Ammon's horn (tissue), 1 donor: ENCODE measurements around the gene CDK5R2.

Experiments
- DNase-seq: peaks from one replicate; pipeline ENCODE4 v3.0.0-alpha.2; 2016; ENCODE audit warnings: low spot score

CDK5R2 gene

GRCh38 chr2:218990052-218990451 is 30.6 kb downstream of the CDK5R2 start:
- DNase-seq: no peak

GRCh38 chr2:218990612-218991011 is 31.1 kb downstream of the CDK5R2 start:
- DNase-seq: no peak

DNA sequence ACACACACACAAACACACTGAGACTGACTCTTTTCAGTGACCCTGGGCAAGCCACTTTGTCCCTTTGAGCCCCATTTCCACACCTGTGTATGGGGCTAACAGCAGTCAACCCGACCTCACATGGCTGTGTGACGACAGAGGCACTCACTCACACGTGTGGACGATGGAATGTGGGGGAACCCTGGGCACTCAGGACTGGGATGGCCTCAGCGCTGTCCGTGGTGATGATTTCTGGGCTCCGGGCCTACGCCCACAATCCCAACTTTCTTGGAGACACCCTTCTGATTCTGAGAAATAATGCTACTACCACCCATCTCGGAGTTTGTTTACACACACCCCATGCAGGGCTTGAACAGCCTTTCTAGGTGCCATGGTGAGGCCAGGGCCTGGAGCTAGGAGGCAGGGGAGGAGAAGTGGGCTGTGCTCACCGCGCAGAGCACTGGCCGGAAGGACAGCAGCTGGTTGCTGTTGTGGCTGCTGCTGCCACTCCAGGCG is 32.3 kb downstream of the CDK5R2 start:
- DNase-seq: no peak

DNA sequence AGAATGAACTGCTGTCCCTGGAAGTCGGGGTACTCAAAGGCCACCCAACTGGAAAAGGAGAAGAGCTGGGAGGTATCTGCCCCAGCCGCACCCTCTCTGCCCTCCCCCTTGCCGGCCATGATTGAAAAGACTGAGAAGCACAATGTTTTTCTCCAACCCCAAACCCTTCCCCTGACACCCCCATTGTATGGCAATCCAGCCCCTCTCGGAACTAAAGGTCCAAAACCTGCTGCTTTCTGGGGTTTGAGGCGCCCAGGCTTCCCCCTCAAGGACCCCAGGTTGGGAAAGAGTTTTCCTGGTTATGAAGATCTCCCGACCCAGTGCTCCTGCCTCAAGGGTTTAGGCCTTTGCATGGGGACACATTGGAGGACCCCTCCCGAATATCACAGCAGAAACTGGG is 32.7 kb downstream of the CDK5R2 start:
- DNase-seq: no peak

DNA sequence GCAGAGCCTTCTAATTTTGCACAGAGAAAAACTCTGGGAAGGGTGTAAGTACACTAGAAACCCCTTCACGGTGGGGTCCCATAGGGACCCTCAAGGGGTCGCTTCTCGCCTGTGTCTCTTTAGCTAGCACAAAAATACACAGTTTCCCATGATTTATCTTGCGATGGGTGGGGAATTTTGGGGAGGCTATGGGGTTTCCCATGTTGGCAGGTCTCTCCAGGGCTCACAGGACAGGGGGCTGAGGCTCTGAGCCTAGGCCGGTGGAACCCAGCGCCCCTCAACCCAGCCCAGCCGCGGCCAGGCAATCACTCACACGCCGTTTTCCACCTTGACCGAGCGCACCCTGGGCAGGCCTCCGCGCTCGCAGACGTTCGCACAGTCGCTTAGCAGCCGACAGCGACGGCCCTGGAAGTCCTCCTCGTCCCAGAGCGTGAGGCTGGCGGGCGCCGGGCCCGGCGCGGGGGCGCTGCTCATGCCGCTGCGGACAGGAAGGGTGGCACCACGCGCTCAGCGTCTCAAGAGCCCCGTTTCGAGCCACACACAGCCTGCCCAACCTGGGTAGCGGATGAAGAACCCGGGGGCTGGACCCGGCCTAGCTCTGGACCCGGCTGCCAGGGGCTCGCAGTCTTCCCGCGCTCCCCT is 33.4 kb downstream of the CDK5R2 start:
- no peak for DNase-seq

DNA sequence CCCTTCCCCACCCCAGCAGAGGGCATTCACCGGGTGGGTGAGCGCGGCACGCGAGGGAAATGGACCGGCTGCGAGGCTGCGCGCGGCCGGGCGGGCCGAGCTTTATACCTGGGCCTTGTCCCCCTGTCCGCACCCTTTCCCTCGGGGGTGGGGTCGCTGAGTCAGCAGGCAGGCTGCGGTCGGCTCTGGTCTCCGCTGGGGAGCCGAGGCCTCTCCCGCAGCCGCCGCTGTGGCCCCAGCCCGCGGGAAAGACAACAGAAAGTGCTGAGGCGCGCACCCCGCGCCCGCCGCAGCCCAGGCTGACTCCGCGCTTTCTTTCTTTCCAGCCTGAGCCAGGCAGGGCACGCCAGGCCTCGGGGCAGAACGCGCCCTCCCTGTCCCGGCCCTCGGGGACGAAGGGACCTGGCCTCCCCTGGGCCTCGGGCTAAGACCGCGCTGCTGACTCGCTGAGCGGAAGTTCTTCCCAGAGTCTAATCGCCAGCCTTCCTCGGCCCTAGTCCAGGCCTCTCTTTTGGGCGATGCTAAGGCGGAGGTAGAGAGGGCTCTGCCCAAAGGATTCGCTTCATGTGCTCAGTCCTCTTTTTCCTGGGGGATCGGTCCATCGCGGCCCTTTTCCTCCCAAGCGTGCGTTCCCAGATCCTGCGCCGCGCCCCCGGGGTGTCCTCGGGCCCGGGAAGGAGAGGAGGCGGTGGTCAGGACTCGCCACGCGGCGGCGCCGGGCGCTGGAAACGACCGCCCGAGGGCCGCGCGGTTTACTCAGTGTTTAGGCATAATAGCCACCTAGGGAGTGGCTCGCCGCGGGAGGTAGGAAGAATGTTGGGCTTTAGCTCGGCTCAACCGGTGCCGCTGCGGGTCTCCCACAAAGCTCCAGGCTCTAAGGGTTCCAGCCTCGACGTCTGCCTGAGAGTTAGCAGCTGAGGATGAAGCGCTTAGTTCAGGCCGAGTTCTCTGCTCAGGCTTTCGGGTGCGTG is 34.2 kb downstream of the CDK5R2 start, which contains the start of gene CRYBA2:
Gene CRYBA2, minus strand, starts transcription at position 78 of the 971 bp plus-strand sequence. CDS start 246 bp downstream, outside the sequence.
- DNase-seq: no peak

- DNase-seq: no peak
Measured at GRCh38 chr2:218995561-218995960, 36.1 kb downstream of the CDK5R2 start.

DNA sequence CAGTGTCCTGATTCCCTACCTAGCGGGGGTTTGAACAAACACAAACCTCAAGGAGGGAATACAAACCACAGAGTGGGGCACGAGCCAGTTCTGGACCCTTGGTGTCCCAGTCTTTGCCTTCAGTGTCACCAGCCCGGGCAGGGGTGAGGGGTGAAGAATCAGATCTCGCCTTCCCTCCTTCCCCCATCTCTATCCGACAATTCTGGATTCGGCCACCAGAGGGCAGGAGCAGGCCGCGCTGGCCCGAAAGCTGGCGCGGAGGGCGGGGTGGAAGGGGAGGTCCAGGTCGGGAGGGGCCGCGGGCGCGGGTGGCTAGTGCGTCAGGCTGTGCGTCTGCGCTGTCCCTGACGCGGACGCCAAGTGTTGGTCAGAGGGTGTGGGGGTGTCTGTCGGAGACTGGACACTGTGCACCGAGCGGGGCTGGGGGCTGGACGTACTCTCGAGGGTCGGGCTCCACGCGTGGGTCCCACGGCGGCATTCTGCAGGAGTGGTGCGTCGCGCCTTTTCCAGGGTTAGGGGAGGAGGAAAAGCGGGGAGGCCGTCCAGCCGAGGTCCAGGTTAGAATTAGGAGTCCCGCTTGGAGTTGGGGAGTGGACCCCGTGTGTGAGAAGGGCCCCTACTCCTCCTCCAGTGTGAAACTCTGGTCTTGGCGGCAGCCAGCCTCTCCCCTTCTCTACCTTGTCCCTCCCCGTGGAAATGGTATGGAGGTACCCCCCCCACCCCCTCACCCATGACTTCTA is 36.7 kb downstream of the CDK5R2 start:
- peak; percentile 86 for DNase-seq

- no peak for DNase-seq
Measured at GRCh38 chr2:218996937-218997336, 37.5 kb downstream of the CDK5R2 start.

DNA sequence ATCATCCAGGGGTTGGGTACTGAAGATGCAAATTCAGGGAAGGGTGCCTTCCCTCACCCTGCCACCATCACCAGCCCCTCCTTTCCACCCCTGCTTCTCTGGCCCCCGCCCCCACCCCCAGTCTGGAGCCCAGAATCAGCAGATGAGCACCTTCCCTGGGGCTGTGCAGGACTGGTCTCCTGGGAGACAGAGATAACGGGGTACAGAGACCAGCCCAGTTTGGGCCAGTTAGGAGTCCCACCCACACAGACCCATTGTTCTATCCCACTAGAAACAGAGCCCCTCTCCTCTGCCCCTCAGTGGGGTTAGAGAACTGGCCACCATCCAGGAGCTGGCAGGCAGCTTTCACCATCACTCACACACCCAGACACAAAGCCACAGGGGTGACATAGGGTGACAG is 38.3 kb downstream of the CDK5R2 start:
- DNase-seq: no peak

DNA sequence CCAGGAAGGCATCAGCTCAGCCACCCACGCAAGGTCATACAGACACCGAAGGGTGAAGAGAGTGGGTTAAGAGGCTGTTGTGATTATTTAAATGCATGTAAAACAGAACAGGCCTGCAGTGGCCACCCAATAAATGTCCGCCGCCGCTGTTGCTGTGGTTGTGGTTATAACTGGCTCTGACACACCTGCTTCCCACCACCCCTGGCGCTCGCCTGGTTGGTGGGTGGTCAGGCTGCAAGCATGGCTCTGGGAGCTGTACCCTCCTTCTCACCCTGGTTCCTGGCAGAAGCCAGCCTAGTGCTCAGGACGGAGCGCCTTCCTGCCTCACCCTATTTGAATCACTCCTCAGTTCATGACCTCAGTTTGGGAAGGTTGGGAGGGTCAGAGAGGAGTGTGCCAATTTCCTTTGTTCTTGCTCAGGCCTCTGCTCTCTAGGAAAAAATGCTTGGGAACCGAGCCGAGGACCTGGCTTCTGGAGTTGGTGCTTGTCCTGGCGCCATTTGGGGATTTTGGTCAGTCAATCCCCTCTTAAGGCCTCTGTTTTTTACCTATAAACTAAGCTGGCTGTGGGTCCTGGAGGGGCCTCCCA is 39.0 kb downstream of the CDK5R2 start:
- no peak for DNase-seq

GRCh38 chr2:218999021-218999880 is 39.8 kb downstream of the CDK5R2 start:
- DNase-seq: no peak

GRCh38 chr2:218999881-219000568 is 40.6 kb downstream of the CDK5R2 start:
- DNase-seq: no peak

- no peak for DNase-seq
Measured at GRCh38 chr2:219000569-219000960, 41.1 kb downstream of the CDK5R2 start.

DNA sequence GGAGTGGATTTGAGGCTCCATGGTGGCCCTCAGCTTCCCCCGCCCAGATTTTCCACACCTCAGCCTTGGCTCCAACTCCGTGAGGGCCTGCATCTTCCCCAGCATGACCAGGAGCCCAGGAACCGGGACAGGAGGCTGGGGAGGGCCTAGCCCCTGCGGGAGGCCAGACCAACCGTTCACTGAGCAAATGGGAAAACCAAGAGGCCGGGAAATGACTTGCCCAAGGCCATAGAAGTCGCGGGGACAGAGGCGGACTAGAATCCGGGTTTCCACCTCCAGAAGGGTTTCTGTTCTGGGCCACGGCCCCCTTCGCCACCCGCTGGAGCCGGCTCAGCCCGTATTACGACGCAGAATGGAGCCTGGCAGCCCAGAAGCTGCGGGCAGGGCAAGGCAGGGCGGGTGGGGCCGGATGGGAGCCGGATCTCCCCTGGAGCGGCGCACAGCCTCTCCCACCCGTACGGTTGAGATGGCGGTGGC is 41.7 kb downstream of the CDK5R2 start:
- no peak for DNase-seq

- DNase-seq: no peak
Measured at GRCh38 chr2:219001577-219002394, 42.3 kb downstream of the CDK5R2 start.

GRCh38 chr2:219002395-219003266 is 43.2 kb downstream of the CDK5R2 start:
- no peak for DNase-seq

DNA sequence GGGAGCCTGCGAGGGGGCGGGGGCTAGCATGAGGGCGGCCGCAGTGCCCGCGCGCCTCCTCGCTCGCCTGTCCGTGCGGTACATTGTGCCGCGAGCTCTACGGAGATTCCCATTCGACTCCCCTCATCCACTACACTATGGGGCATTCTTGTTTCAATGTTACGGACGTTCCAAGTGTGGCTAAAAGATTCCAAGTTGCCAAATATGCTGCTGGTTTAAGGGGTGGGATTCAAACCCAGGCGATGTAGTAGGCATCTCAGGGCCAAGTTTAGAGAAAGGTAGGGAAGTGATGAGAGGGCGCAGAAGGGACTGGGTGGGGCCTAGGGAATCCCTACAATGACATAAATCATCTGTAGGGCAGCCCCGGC is 43.8 kb downstream of the CDK5R2 start:
- DNase-seq: no peak
